Thoracic aorta (tissue), 2 donors: ENCODE measurements around the gene TRIM59. TPM values are rescaled to one million over a fixed set of nuclear protein-coding genes. Genes with fewer than 3 reads are reported as not detected.
A peak's percentile ranks its signal among the peaks of the same experiment; 100 is the strongest.

ENCODE experiments used
- ATAC-seq: fragments of 150-250 bp; one replicate; pipeline ENCODE4 v1.8.0; 2017; ENCODE audit warnings: low read depth; ENCODE audit not compliant: insufficient number of reproducible peaks, low FRiP score
- DNase-seq: peaks from one replicate; pipeline ENCODE4 v3.0.0-alpha.2; 2020; ENCODE audit warnings: low spot score
- H3K27ac ChIP-seq, 2 donors: fragments of 200-600 bp; sonication (generic); 1 replicate in 1 of 2; 2 replicates in 1 of 2; pipeline ENCODE4 v1.5.1; 2016; ENCODE audit warnings: mild to moderate bottlenecking in 2 of 2, moderate library complexity in 2 of 2
- H3K27me3 ChIP-seq: fragments of 200-600 bp; sonication (generic); replicated peaks from 2 replicates; pipeline ENCODE4 v1.6.0; 2016; ENCODE audit warnings: mild to moderate bottlenecking; ENCODE audit not compliant: insufficient read depth
- H3K36me3 ChIP-seq: fragments of 200-600 bp; sonication (generic); one replicate; pipeline ENCODE4 v1.5.1; 2016
- H3K4me1 ChIP-seq, 2 donors: fragments of 200-600 bp; sonication (generic); 1 replicate in 1 of 2; 2 replicates in 1 of 2; pipeline versions ENCODE4 v1.5.1 to v1.6.0; 2016; ENCODE audit warnings: low read depth in 2 of 2, mild to moderate bottlenecking in 1 of 2; ENCODE audit not compliant: control insufficient read depth in 1 of 2
- H3K4me3 ChIP-seq: fragments of 200-600 bp; sonication (generic); 2 replicates; pipeline ENCODE4 v1.5.1; 2016; ENCODE audit warnings: mild to moderate bottlenecking
- H3K9me3 ChIP-seq: fragments of 200-600 bp; sonication (generic); 2 replicates; pipeline ENCODE4 v1.5.1; 2016
- CTCF ChIP-seq: fragments of 200-600 bp; sonication (generic); IDR thresholded peaks from one replicate; pipeline ENCODE4 v1.5.1; 2019; ENCODE audit warnings: antibody characterized with exemption
- total RNA-seq, 2 donors: library from RNA; depleted of rRNA; stranded (reverse); fragments of >200 nt; gene quantifications; one replicate each; pipeline versions ENCODE4 v1.1.0 to v1.2.3, GENCODE V29; 2016

Gene TRIM59
- 1 to 10 TPM; 4.1 to 5.3 TPM for total RNA-seq

GRCh38 chr3:160449636-160450598 is at the start of gene TRIM59:
Gene TRIM59 (minus strand): TSS chr3:160449786. CDS start chr3:160439183, 10,603 bp downstream.
- no peak for TF ChIP-seq CTCF
- peak within 1 kb of the TSS; percentile 68 to 70 for H3K27ac ChIP-seq
- H3K36me3 ChIP-seq = no peaks in the 10 kb centered on the region
- H3K9me3 ChIP-seq = no peaks in the 10 kb centered on the region
- DNase-seq (peak; percentile 64), ATAC-seq (peak; percentile 86)
- H3K27me3 ChIP-seq = no peaks in the 10 kb centered on the region
- peaks cover 0 to 26% of the 10 kb centered on the region in 2 donors for H3K4me1 ChIP-seq
- peak within 1 kb of the TSS; percentile 77 for H3K4me3 ChIP-seq

GRCh38 chr3:160498202-160498601 is 48.6 kb upstream of the TRIM59 start:
- no peak overlapping the region for H3K4me3 ChIP-seq
- peaks cover 26% of the 10 kb centered on the region for H3K36me3 ChIP-seq
- no peak for TF ChIP-seq CTCF
- no peaks in the 10 kb centered on the region for H3K4me1 ChIP-seq
- H3K27ac ChIP-seq = no peak overlapping the region
- no peaks in the 10 kb centered on the region for H3K27me3 ChIP-seq
- no peaks in the 10 kb centered on the region for H3K9me3 ChIP-seq
- ATAC-seq (no peak), DNase-seq (no peak)

- no peaks in the 10 kb centered on the region for H3K9me3 ChIP-seq
- H3K36me3 ChIP-seq = no peaks in the 10 kb centered on the region
- H3K27me3 ChIP-seq = no peaks in the 10 kb centered on the region
- no peak for ATAC-seq
- no peak overlapping the region for H3K27ac ChIP-seq
- H3K4me1 ChIP-seq = no peaks in the 10 kb centered on the region
- no peak overlapping the region for H3K4me3 ChIP-seq
- TF ChIP-seq CTCF = no peak
- DNase-seq = no peak
Measured at GRCh38 chr3:160490166-160490565, 40.6 kb upstream of the TRIM59 start.

GRCh38 chr3:160486459-160486869 is 36.9 kb upstream of the TRIM59 start:
- no peaks in the 10 kb centered on the region for H3K9me3 ChIP-seq
- peak; percentile 47 for TF ChIP-seq CTCF
- no peaks in the 10 kb centered on the region for H3K4me1 ChIP-seq
- DNase-seq (no peak), ATAC-seq (no peak)
- H3K27ac ChIP-seq = no peak overlapping the region
- H3K36me3 ChIP-seq = no peaks in the 10 kb centered on the region
- H3K27me3 ChIP-seq = no peaks in the 10 kb centered on the region
- H3K4me3 ChIP-seq = no peak overlapping the region

GRCh38 chr3:160482796-160483195 is 33.2 kb upstream of the TRIM59 start:
- ATAC-seq (no peak), DNase-seq (no peak)
- Histone ChIP-seq H3K4me3 (no peak overlapping the region), H3K36me3 (no peaks in the 10 kb centered on the region), H3K27me3 (no peaks in the 10 kb centered on the region), H3K4me1 (no peaks in the 10 kb centered on the region), H3K27ac (no peak overlapping the region), H3K9me3 (no peaks in the 10 kb centered on the region)
- TF ChIP-seq CTCF = no peak
